DMS53 (cell line): ENCODE measurements around the gene CD24.
"Not testable (repeated sequence)": the region's sequence is repeated elsewhere in the genome, so short reads cannot be mapped to it uniquely, and the experiment has no call there.

Source experiments
- DNase-seq: peaks from one replicate; lab custom pipeline; 2025; lab: John Stamatoyannopoulos, UW

CD24 gene

GRCh38 chr6:106974336-106974998 lies at the start of gene CD24:
TSS of gene CD24 (minus strand) at chr6:106974729. CDS start at chr6:106974646, 83 bp downstream.
- peak; percentile 76 for DNase-seq

- no peak for DNase-seq
Observed at GRCh38 chr6:107021446-107022185, 47.1 kb upstream of the CD24 start.

- no peak for DNase-seq
Observed at GRCh38 chr6:107020239-107020638, 45.7 kb upstream of the CD24 start.

- not testable (repeated sequence) for DNase-seq
Observed at GRCh38 chr6:107019628-107020027, 45.1 kb upstream of the CD24 start.

- no peak for DNase-seq
Observed at GRCh38 chr6:107019047-107019446, 44.5 kb upstream of the CD24 start.

GRCh38 chr6:107009499-107009898 lies 35.0 kb upstream of the CD24 start:
- no peak for DNase-seq

- peak; percentile 78 for DNase-seq
Observed at GRCh38 chr6:106997392-106998158, 23.0 kb upstream of the CD24 start.

GRCh38 chr6:106995640-106996039 lies 21.1 kb upstream of the CD24 start:
- no peak for DNase-seq

- not testable (repeated sequence) for DNase-seq
Observed at GRCh38 chr6:106989737-106990136, 15.2 kb upstream of the CD24 start.

GRCh38 chr6:106988664-106989063 lies 14.1 kb upstream of the CD24 start:
- no peak for DNase-seq

- no peak for DNase-seq
Observed at GRCh38 chr6:106981926-106982325, 7.4 kb upstream of the CD24 start.

GRCh38 chr6:106980926-106981325 lies 6.4 kb upstream of the CD24 start:
- DNase-seq, result no peak

GRCh38 chr6:106979435-106979884 lies 4.9 kb upstream of the CD24 start:
- peak; percentile 88 for DNase-seq

- DNase-seq, result no peak
Observed at GRCh38 chr6:106977246-106977645, 2.7 kb upstream of the CD24 start.

GRCh38 chr6:106976270-106976669 lies 1.7 kb upstream of the CD24 start:
- DNase-seq, result no peak

- DNase-seq, result peak; percentile 28
Observed at GRCh38 chr6:106975738-106976064, 1.2 kb upstream of the CD24 start.

GRCh38 chr6:106974999-106975737 lies 639 bp upstream of the CD24 start:
- DNase-seq, result peak; percentile 76

- peak; percentile 64 for DNase-seq
Observed at GRCh38 chr6:106973836-106974335, 643 bp downstream of the CD24 start.

GRCh38 chr6:106973018-106973835 lies 1.3 kb downstream of the CD24 start:
- peak; percentile 62 for DNase-seq

GRCh38 chr6:106972500-106972899 lies 2.0 kb downstream of the CD24 start:
- DNase-seq, result peak; percentile 42

- not testable (repeated sequence) for DNase-seq
Observed at GRCh38 chr6:106970769-106971168, 3.8 kb downstream of the CD24 start.
